Measurements from ENCODE around the gene RIMKLB. TPM values are rescaled to one million over a fixed set of nuclear protein-coding genes. Genes with fewer than 3 reads are reported as not detected.

RIMKLB gene
- total and polyA plus RNA-seq, 2 of the 8 experiments (the other 6 are each of a cell fraction or from before 2014, with no cell fraction given) = 37.8 to 78.2 TPM

GRCh38 chr12:8819666-8819980 is 121.8 kb downstream of the RIMKLB start:
- FAIRE-seq = no peak
- Histone ChIP-seq H3K4ac (replicated peaks; ENCODE audit: insufficient read length, low read depth, low read length) (no peak overlapping the region), H4K5ac (ENCODE audit: insufficient read length, low read depth, low read length) (peak overlapping the region; percentile 2), H3K4me1 (replicated peaks in 1 of 4; ENCODE audit: control insufficient read depth in 3 of 4, insufficient read depth in 4 of 4, low read length in 3 of 4) (peaks cover 4 to 19% (median 17%) of the 10 kb centered on the region in 4 experiments), H4K20me1 (replicated peaks in 1 of 2; ENCODE audit: control insufficient read depth in 1 of 2, insufficient read depth in 2 of 2, low read length in 2 of 2) (no peaks in the 10 kb centered on the region), H3K23ac (ENCODE audit: insufficient read length) (no peak overlapping the region), H3K27ac (ENCODE audit: low read depth, low read length) (peak overlapping the region; percentile 61; the same call in 1 of the 2 replicates), H4K8ac (ENCODE audit: extremely low read depth, insufficient read depth, low read length) (no peak overlapping the region), H2BK20ac (ENCODE audit: low read length) (0 out of 2 replicates have a peak overlapping the region, but pooled peaks have one; percentile 23), H2BK5ac (ENCODE audit: low read depth, low read length) (peak overlapping the region; percentile 72), H2BK12ac (ENCODE audit: low read depth, low read length) (no peak overlapping the region), H2BK15ac (ENCODE audit: low read length) (no peak overlapping the region), H3K9me3 (ENCODE audit: insufficient read depth in 2 of 2, low read depth in 1 of 2, low read length in 1 of 2) (no peaks in the 10 kb centered on the region), H3K79me2 (ENCODE audit: control insufficient read depth in 1 of 2, insufficient read depth in 2 of 2, low read length in 2 of 2) (no peaks in the 10 kb centered on the region), H3K79me1 (ENCODE audit: low read depth, low read length) (no peaks in the 10 kb centered on the region), H4K91ac (replicated peaks; ENCODE audit: insufficient read length, low read length) (no peak overlapping the region), H3K9ac (replicated peaks in 1 of 4; ENCODE audit: extremely low read depth in 1 of 4, low read depth in 3 of 4, low read length in 3 of 4) (no peak overlapping the region), H3K18ac (ENCODE audit: extremely low read depth, low read length) (peak overlapping the region; percentile 84), H3K23me2 (ENCODE audit: low read depth, low read length) (peaks cover 2% of the 10 kb centered on the region), H2BK120ac (replicated peaks; ENCODE audit: low read depth, low read length) (peak overlapping the region; percentile 25), H3K14ac (ENCODE audit: insufficient read length) (no peak overlapping the region), H2AK5ac (ENCODE audit: low read depth, low read length) (no peak overlapping the region; the same call in 1 of the 2 replicates), H3K36me3 (ENCODE audit: control insufficient read depth in 2 of 4, insufficient read depth in 4 of 4, low read length in 3 of 4) (no peaks in the 10 kb centered on the region), H3K27me3 (replicated peaks in 1 of 4; ENCODE audit: control insufficient read depth in 3 of 4, extremely low read depth in 1 of 4, insufficient read depth in 3 of 4, low read length in 3 of 4) (no peaks in the 10 kb centered on the region), H3K56ac (replicated peaks; ENCODE audit: insufficient read length, low read depth, low read length) (peak overlapping the region; percentile 63), H3K4me3 (ENCODE audit: extremely low read depth in 1 of 4, insufficient read depth in 2 of 4, low read depth in 3 of 4, low read length in 4 of 4) (peak overlapping the region in 2 of 4 experiments; percentile 20 to 45; a peak in 3 of 8 replicates), H2AFZ (ENCODE audit: low read length) (no peak overlapping the region), H3K4me2 (ENCODE audit: insufficient read depth in 1 of 2, low read depth in 2 of 2, low read length in 2 of 2) (peak overlapping the region; percentile 64 to 82)
- CTCF ChIA-PET (ENCODE audit: partially characterized antibody) = interaction anchor here (0.5 to 3.1 kb wide), 12 partner anchors 9 to 1014 kb away, joined by 3 to 15 read pairs (median 5); no protein-coding TSS in a partner anchor
- POLR2A ChIA-PET (ENCODE audit: partially characterized antibody) = interaction anchor here (0.6 to 10.4 kb wide), 16 partner anchors 9 to 247 kb away, joined by 3 to 211 read pairs (median 4); partner anchors contain the start of genes PHC1 and RIMKLB
- TF ChIP-seq E2F6 (IDR thresholded peaks at IDR 0.05) = no peak
- no peak for TF ChIP-seq POU5F1 (IDR thresholded peaks at IDR 0.05; ENCODE audit: low read depth, low read length)
- no peak for TF ChIP-seq RXRA (IDR thresholded peaks at IDR 0.05; ENCODE audit: insufficient read depth, low read depth, low read length)
- no peak for TF ChIP-seq BACH1 (IDR thresholded peaks at IDR 0.05; ENCODE audit: low read length)
- no peak for TF ChIP-seq EGR1 (IDR thresholded peaks at IDR 0.05; ENCODE audit: borderline replicate concordance, low read depth, low read length)
- no peak for TF ChIP-seq CREB1 (IDR thresholded peaks at IDR 0.05)
- TF ChIP-seq SIX5 (IDR thresholded peaks at IDR 0.05; ENCODE audit: low read depth, low read length) = no peak
- WGBS, 2 experiments (ENCODE audit: extremely low coverage in 1 of 2, insufficient coverage in 1 of 2, insufficient read length in 1 of 2, insufficient replicate concordance in 2 of 2, low coverage in 1 of 2, low lambda C conversion rate in 2 of 2, missing lambda C conversion rate in 1 of 2) = 4% methylated on average over 5 of the region's 5 CpGs; no CpG with 5 or more reads in 1 of the 2 experiments
- DNase-seq (ENCODE audit: low read depth in 1 of 2, low spot score in 2 of 2) = no peak

Measured in H1 (cell line).